GM15510 (cell line): ENCODE results near the gene TUT1.

ENCODE experiments used
- POLR2A ChIP-seq: IDR thresholded peaks from 3 replicates; pipeline ENCODE4 v1.6.1; 2011; ENCODE audit warnings: borderline replicate concordance; ENCODE audit not compliant: insufficient read length; ENCODE audit errors: extremely low read depth

TUT1 gene

DNA sequence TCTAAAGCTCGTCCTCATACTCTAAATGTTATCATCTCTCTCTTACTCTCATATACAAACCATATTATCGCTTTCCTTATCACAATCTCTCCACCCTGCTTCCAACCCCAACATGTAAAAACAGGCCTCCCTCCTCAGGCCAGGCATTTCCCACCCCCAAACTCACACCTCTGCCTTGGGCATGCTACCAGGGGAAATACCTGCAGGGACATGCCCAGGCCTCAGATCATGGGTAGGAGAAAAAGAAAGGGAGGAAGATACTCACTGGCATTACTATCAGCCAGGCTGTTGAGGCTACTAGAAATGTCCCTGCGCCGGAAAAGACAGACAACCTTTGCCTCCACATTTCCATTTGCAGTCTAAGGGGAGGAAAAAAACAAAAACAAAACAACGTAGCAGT, 8.6 kb upstream of the TUT1 start:
- no peak for TF ChIP-seq POLR2A

DNA sequence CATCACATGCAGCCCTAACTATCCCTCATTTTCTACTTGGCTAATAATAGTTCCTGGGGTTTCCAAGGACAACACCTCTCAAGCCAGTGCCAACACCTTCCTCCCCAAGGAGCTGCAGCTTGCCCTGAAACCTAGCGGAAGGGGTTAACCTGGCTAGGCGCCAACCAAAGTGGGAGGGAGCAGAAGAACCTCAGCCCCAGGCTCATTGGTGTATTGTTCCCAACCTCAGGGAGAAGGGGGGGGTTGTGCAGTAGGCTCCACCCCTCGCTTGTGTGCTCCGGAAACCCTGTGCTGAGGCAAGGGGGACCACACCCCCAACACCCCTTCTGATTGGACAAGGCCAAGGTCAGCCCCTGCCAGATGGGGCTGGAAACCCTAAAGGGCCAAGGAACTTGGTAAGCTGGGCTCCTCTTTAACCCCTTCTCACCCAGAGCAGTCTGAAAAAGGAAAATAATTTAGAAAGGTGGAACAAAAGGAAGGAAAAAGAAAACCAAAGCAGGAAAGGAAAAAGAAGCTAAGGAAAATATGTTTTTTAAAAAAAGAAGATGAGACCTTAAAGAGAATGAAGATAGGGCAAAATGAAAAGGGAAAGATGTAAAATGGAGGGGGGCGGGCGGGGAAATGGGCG, 7.9 kb upstream of the TUT1 start:
- TF ChIP-seq POLR2A, result no peak

DNA sequence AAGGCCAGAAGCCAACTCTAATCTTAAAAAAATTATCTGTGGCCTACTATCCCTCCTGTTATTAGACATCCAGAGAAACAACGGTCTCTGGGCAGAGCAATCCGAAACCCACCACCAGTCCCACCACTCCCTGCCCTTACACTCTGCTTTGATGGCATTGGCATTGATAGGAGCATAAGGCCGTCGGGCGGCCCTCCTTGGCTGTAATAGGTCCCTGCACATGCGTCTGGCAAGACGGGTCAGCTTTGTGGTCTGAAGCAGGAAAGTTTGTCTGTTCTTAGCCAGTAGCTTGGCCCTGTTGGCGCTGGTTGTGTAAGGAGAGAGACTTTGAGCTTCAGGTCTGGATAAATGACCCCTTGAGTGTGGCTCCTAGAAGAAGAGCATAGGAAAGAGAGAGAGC, 3.8 kb upstream of the TUT1 start:
- TF ChIP-seq POLR2A, result no peak

DNA sequence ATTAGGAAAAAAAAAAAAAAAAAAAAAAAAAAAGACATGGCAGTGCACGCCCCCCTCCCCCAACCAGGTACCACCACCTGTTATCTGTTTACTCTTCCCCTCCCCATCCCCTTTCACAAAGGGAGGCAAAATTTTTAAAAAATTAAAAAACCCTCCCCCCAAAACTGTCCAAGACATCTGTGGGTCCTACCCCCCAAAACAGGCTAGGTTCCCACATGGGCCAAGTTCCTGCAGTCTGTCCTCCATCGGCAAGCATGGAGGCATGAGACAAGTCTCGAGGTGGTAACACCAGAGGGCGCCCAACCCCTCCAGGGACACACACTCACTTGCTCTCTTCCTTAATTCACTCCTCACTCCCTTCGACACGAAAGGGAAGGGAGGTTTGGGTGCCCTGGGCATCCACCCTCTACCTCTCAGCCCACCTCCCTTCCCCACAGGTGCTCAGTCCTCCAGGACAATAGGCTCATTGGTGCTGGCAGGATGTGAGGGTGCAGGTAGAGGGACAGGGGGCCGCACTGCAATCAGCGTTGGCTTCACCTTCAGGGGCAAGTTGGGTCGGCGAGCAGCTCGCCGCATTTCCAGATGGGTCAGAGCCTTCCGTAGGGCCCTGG, 2.2 kb upstream of the TUT1 start:
- no peak for TF ChIP-seq POLR2A

DNA sequence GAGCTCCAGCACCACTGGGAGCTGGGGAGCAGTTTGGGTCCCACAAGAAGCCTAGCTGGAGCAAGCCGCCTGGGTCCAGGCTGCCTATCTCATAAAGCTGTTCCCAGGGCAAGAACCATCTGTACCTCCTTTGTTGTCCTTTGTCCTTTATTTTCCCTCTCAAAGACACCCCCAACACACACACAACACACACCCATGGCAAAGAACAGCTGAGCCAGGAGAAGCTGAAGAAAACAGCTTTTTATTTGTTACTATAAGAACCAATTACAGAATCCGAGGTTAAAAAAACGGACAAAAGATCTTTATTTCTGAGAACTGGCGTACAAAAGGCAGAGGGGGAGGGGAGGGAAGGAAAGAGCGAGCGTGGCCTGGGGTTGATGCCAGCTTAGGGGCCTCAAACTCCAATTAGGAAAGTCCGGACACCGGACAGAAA, 1.7 kb upstream of the TUT1 start:
- TF ChIP-seq POLR2A, result no peak

DNA sequence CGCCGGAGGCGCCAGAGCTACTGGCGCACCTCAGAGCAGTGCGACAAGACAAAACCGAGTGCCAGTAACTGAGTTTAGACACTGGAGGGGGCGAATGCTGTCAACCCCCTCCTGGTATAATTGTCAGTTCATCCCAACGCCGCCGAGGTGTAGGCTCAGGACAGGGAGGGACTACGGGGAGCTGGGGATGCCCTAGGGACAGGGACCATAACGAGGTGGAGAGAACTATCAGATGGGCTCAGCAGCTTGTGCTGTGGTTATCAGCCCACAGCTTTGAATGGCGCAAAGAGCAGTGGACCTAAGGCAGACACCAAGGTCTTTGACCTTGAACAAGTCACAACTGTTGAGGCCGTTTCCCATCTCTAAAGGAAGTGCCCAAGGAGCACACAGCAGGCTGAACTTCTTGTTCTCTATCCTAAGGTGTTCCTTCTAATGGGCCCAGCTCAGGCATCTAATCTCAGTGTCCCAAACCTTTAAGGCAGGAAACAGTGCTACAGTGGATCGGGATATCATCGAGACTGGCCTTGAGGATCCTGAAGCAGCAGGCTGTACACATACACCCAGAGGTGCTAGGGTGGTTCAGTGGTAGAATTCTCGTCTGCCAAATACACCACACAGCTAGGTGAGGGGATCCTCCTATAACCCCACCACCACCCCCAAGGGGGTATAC, 958 bp upstream of the TUT1 start:
- peak; percentile 12 for TF ChIP-seq POLR2A

DNA sequence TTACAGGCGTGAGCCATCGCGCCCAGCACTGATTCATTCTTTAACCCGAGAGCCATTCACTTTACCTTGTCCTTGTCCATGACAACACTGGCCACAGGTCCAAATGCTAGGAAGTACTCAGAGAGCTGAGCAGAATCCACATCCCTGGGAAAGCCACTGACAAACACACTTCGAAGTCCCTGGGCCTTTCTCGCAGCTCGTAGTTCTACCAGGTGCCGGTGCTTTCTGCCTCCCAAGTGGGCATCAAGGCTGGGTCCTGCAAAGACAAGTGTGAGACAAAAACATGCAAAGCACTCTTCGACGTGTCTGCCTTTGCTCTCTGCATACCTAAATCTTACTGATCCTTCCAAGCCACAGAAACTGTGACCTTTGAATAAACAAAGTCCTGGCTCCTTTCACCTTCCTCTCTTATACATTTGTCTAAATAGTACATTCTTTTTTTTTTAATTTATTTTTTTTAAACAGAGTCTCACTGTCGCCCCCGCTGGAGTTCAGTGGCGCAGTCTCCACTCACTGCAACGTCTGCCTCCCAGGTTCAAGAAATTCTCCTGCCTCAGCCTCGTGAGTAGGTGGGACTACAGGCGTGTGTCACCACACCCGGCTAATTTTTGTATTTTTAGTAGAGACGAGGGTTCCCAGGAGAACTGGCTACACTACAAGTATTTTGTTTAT, 2.2 kb downstream of the TUT1 start:
- TF ChIP-seq POLR2A, result no peak

DNA sequence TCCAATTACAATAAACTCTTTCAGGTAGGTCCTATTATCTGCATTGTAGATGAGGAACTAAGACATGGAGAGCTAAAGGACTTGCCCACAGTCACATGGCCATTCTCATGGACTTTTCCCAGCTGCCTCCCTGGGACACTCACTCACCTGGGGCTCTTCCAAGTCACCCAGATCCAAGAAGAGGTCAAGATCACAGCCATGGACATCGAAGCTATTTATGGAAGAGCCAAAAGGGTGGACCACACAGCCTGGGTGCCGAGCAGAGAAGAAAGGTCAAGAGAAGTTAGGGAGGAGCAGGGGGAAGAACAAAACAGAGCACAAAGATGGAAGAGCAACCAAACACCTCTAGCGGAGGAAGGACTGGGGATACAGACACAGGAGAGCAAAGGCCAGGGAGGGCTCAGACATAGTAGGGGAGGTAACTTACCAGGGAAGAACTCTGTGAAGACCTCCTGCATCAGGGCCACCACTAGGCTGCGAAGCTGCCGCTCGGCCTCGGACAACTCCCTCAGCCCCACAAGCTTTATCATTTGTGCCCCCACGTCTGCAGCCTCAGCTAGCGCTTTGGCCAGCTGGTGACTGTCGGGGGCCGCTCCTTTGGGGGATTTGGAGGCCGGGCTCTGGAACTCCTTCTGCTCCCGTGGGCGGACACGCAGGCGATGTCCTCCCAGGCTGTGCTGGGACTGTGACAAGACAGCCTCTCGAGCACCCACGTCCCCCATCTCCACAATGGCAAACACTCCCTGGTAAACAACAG, 10.2 kb downstream of the TUT1 start:
- TF ChIP-seq POLR2A, result no peak

DNA sequence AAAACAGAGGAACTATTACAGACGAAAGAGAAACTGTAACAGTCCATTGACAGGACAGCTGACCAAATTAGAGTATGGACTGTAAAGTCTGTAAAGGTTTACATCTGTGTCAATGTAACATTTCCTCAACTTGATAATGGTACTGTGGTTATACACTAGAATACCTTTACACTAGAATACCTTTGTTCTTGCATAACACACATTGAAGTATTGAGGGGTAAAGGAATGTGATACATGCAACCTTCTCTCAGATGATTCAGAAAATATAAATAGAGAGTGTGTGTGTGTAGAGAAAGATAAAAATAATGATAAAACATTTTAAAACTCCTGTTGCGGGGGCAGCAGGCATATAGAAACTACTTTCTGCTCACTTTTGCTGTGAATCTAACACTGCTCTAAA, 12.1 kb downstream of the TUT1 start:
- no peak for TF ChIP-seq POLR2A

DNA sequence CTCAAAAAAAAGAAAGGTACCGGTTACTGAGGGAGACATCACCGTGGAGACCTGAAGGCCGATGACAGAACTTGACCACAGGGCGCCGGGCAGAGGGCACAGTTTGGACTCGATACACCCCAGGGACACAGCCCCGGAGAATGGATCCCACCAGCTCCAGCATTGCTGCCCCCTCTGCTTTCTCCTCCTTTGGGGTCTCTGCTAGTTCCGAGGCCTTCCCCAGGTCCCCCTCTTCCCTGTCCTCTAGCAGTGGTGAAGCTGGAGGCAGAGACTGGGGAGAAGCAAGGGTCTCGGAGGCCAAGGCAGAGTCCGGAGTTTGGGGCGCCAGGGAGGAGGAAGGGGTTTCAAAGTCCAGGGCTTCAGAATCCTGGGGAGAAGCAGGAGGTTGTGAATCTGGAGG, 12.8 kb downstream of the TUT1 start:
- no peak for TF ChIP-seq POLR2A

DNA sequence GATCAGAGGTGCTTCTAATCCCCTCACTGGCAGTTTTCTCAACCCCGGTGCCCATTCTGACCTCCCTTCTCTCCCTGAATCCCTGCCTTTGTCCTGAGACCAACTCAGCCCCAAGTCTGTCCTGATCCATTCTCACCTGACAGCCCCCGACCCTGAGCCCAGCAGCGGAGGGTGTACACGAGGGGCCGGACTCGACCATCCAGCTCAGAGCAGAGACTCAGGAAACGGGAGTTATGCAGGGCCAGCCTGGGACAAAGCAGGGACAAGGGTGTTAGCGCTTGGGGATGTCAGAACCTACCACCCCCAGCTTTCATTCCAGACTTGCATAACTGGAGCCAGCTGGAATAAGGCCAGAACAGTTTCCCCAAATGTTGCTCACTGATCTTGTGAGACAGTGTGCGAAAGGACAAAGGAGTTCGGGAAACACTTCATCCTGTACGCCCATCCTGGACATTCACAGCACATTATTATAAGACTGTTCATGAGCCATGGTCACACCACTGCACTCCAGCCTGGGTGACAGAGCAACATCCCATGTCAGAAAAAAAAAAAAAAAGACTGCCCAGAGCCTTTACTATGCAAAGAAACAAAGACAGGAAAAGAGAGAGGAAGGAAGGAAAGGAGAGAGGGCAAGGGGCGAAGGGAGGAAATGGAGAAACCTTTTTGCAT, 14.1 kb downstream of the TUT1 start:
- TF ChIP-seq POLR2A, result no peak

DNA sequence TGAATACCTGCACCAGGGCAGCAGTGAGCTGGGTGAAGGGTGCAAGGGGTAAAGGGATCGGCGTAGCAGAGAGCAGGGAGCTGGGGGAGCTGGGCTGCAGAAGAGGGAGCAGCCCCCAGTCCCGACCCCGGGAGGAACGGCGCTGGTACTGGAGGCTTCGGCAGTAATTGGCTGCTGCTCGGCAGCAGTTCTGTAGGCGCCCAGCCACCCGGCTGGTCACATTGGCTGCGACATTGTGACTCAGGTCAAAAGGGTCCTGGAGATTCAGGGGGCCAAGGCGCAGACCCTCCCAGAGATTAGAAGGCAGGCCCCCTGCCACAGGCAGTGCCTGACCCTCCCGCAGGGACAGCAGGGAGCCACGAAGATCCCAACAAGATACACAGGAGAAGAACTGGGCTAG, 15.5 kb downstream of the TUT1 start:
- TF ChIP-seq POLR2A, result no peak

DNA sequence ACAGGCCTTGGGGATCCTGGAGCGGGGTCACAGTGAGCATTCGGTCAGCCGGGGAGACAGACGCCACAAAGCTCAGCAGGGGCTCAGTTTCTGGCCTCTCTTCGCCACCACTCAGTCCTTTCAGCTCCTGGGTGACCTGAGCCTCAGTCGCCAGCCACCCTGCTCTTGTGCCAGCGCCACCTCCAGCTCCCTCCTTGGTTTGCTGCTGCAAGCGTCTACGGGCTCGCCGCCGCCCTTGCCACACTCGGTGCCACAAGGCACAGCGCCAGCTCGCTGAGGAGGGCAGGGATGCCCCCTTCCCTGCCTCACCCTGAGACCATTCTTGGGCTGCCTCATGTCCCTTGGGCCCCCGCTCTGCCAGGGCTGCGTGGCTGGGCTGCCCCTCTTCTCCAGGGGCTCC, 16.2 kb downstream of the TUT1 start:
- TF ChIP-seq POLR2A, result no peak

DNA sequence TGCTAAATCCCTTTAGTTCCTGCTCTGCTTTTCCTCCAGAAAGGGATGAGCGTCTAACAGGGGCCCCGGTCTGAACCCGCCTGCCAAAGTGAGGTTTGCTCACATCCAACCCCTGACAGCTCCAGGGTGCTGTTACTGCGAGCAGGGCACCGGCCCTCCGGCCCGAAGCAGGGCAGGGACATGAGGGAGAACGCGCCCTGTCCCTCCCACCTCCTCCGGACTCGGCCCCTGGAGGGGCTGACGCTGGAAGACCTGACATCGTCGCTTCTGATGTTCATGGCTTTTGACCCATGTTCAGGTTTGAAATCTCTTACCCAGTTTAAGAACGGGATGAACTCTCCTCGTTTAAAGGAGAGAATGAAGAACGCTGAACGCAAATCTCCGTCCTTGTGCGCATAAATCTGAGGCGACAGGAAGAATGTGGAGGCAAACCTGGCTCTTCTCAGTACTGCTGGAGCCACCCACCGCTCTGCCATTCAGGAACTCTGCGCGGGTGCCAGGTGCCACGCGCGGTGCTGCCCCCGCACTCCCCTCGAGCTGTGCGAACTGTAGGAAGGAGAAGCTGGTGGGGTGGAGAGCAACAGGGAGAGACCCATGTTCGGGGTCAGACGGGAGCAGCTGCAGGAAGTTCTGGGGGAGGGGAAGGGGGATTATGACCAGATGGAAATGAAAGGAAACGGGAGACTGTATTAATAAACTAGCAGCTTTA, 16.8 kb downstream of the TUT1 start:
- no peak for TF ChIP-seq POLR2A
